ENCODE measurements around the gene INTS6. TPM values are rescaled to one million over a fixed set of nuclear protein-coding genes. Genes with fewer than 3 reads are reported as not detected.

The INTS6 gene
- total RNA-seq, 6 experiments from 2014 or later: 21.7 to 40.8 (median 32.7) TPM

DNA sequence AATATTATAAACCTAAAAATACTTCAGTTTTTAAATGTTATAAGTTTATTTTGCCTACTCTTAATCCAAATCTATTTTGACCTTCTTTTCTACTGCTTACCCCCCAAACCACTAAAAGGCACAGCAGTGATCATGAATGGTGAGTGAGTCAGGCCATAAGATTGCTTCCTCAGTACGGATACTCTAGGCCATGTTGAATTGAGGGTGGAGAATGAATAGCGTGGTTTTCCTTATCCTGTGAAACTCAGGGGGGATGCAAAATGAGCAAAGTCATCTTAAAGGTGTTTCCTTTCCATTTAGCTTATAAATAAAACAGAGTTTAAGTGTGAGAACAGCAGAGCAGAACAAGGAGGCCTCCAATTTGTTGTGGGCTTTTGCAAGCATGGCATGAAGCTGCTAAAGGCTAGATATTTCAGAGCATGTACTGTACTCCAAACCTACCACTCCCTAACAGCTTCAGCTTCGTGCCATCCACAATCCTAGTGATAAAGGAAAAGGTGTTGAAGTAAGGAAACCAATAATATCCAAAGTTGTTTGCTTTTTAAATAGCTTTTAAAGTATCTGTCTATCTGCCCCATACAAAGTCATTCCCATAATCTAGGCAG, 88.3 kb downstream of the INTS6 start:
- Histone ChIP-seq H3K27ac (no peak overlapping the region), H3K4me1 (peaks cover 0 to 4% (median 0%) of the 10 kb centered on the region in 4 donors), H3K4me3 (no peak overlapping the region), H3K27me3 (no peaks in the 10 kb centered on the region), H3K36me3 (peaks cover 0 to 49% (median 30%) of the 10 kb centered on the region in 4 donors), H3K9me3 (no peaks in the 10 kb centered on the region)
- TF ChIP-seq, protein P1, sequence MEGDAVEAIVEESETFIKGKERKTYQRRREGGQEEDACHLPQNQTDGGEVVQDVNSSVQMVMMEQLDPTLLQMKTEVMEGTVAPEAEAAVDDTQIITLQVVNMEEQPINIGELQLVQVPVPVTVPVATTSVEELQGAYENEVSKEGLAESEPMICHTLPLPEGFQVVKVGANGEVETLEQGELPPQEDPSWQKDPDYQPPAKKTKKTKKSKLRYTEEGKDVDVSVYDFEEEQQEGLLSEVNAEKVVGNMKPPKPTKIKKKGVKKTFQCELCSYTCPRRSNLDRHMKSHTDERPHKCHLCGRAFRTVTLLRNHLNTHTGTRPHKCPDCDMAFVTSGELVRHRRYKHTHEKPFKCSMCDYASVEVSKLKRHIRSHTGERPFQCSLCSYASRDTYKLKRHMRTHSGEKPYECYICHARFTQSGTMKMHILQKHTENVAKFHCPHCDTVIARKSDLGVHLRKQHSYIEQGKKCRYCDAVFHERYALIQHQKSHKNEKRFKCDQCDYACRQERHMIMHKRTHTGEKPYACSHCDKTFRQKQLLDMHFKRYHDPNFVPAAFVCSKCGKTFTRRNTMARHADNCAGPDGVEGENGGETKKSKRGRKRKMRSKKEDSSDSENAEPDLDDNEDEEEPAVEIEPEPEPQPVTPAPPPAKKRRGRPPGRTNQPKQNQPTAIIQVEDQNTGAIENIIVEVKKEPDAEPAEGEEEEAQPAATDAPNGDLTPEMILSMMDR (IDR thresholded peaks at IDR 0.05): no peak
- no peak for TF ChIP-seq POLR2A (IDR thresholded peaks at IDR 0.05)
- intact Hi-C loops (cut with DNase I): no loop called here
- DNase-seq (no peak), ATAC-seq (no peak)
- 77% methylated on average over 3 of the region's 3 CpGs for WGBS (ENCODE audit: insufficient coverage, low coverage, low lambda C conversion rate, missing lambda C conversion rate)

DNA sequence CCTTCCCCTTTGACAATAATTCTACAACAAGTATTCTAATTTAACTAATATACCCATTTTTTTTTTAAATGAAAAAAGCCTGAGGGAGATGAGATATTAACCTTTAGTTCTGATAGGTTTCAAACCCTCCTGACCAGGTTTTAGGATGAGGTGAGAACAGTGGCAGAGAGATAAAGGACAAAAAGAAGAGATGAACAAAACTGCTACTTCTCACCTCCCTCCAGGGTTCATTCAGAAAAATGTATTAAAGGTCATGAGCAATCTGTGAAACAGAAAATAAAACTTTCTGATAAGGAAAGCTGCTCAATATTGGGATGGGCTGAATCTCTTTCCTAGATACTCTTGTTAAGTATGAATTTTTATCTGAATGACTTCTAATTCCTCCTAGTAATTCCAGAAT, 89.2 kb downstream of the INTS6 start:
- no peak overlapping the region for H3K27ac ChIP-seq
- H3K4me1 ChIP-seq: peaks cover 0 to 4% (median 0%) of the 10 kb centered on the region in 4 donors
- TF ChIP-seq POLR2A (IDR thresholded peaks at IDR 0.05): no peak
- TF ChIP-seq, protein P1 (IDR thresholded peaks at IDR 0.05): no peak
- ATAC-seq (no peak), DNase-seq (no peak)
- no peaks in the 10 kb centered on the region for H3K9me3 ChIP-seq
- intact Hi-C loops (cut with DNase I): no loop called here
- no peak overlapping the region for H3K4me3 ChIP-seq
- H3K27me3 ChIP-seq: no peaks in the 10 kb centered on the region
- peaks cover 0 to 41% (median 25%) of the 10 kb centered on the region in 4 donors for H3K36me3 ChIP-seq

DNA sequence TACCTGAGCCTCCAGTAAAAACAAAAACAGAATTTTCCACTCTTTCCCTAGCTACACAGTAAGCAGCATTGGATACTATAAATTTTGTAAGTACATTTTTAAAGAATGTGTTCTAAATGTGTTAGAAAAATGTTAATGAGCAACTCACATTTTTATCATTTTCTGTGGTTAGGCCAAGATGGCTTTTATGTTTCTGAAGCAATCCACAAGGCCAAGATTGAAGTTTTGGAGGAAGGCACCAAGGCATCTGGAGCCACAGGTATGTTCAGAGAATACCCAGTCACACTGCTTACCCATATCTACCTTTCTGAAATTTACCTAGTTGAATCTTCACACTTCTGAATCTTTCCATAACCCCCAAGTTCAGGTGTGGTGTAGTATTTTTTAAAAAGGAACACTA, 91.7 kb downstream of the INTS6 start:
- no peak for TF ChIP-seq POLR2A (IDR thresholded peaks at IDR 0.05)
- TF ChIP-seq, protein P1 (IDR thresholded peaks at IDR 0.05): no peak
- H3K4me3 ChIP-seq: no peak overlapping the region
- intact Hi-C loops (cut with DNase I): no loop called here
- DNase-seq (no peak), ATAC-seq (no peak)
- H3K36me3 ChIP-seq: peaks cover 0 to 18% (median 8%) of the 10 kb centered on the region in 4 donors
- peaks cover 0 to 4% (median 0%) of the 10 kb centered on the region in 4 donors for H3K4me1 ChIP-seq
- no peaks in the 10 kb centered on the region for H3K9me3 ChIP-seq
- no peak overlapping the region for H3K27ac ChIP-seq
- no peaks in the 10 kb centered on the region for H3K27me3 ChIP-seq

- DNase-seq: no peak
- no peaks in the 10 kb centered on the region for H3K27me3 ChIP-seq
- H3K9me3 ChIP-seq: no peaks in the 10 kb centered on the region
- intact Hi-C loops (cut with DNase I): no loop called here
- peaks cover 0 to 4% (median 0%) of the 10 kb centered on the region in 4 donors for H3K4me1 ChIP-seq
- 88% methylated on average over 1 of the region's 1 CpG for WGBS (ENCODE audit: insufficient coverage, low coverage, low lambda C conversion rate, missing lambda C conversion rate)
- no peak overlapping the region for H3K27ac ChIP-seq
- TF ChIP-seq, protein P1 (IDR thresholded peaks at IDR 0.05): no peak
- TF ChIP-seq POLR2A (IDR thresholded peaks at IDR 0.05): no peak
- peaks cover 0 to 14% (median 5%) of the 10 kb centered on the region in 4 donors for H3K36me3 ChIP-seq
- ATAC-seq: peak in 2 of 4 donors; percentile 35 to 47
- no peak overlapping the region for H3K4me3 ChIP-seq
These were observed 92.3 kb downstream of the INTS6 start for GRCh38 chr13:51360489-51360888.

GRCh38 chr13:51359352-51359751, 93.5 kb downstream of the INTS6 start:
- peaks cover 0 to 3% (median 1%) of the 10 kb centered on the region in 4 donors for H3K36me3 ChIP-seq
- H3K9me3 ChIP-seq: no peaks in the 10 kb centered on the region
- intact Hi-C loops (cut with DNase I): no loop called here
- WGBS (ENCODE audit: insufficient coverage, low coverage, low lambda C conversion rate, missing lambda C conversion rate): 82% methylated on average over 1 of the region's 1 CpG
- no peak for ATAC-seq
- no peak for DNase-seq
- peaks cover 0 to 4% (median 0%) of the 10 kb centered on the region in 4 donors for H3K4me1 ChIP-seq
- no peak overlapping the region for H3K27ac ChIP-seq
- H3K4me3 ChIP-seq: no peak overlapping the region
- TF ChIP-seq, protein P1 (IDR thresholded peaks at IDR 0.05): no peak
- TF ChIP-seq POLR2A (IDR thresholded peaks at IDR 0.05): no peak
- H3K27me3 ChIP-seq: no peaks in the 10 kb centered on the region

Measured in right lobe of liver (tissue), 6 donors.